Measurements from ENCODE around the gene FAM153A.
"Not testable (repeated sequence)": the region's sequence is repeated elsewhere in the genome, so short reads cannot be mapped to it uniquely, and the experiment has no call there.

The FAM153A gene

GRCh38 chr5:177723831-177724485 lies 58.7 kb downstream of the FAM153A start:
- FAIRE-seq = not testable (repeated sequence)

GRCh38 chr5:177722829-177723228 lies 59.9 kb downstream of the FAM153A start:
- FAIRE-seq = not testable (repeated sequence)

- not testable (repeated sequence) for FAIRE-seq
Measured at GRCh38 chr5:177719989-177720388, 62.7 kb downstream of the FAM153A start.

DNA sequence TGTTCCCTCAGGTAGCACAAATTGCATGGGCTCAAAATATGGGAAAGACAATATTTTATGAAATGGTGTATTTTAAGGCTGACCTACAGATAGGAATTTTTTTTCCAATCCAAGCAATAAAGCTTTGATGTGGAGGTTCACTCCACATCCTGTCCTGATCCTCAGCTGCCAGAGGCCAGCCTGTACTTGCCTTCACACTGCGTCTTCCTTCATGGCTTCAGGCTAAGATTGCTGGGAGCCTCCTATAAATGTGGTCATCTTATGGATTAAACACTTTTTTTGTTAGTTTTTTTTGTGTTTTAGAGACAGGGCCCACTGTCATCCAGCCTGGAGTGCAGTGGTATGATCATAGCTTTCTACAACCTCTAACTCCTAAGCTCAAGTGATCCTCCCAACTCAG lies 67.3 kb downstream of the FAM153A start:
- FAIRE-seq = not testable (repeated sequence)

- not testable (repeated sequence) for FAIRE-seq
Measured at GRCh38 chr5:177696100-177696499, 86.6 kb downstream of the FAM153A start.

GRCh38 chr5:177695356-177695930 lies 87.3 kb downstream of the FAM153A start:
- not testable (repeated sequence) for FAIRE-seq

- FAIRE-seq = not testable (repeated sequence)
Measured at GRCh38 chr5:177694518-177694835, 88.2 kb downstream of the FAM153A start.

GRCh38 chr5:177693671-177694517 lies 88.8 kb downstream of the FAM153A start:
- not testable (repeated sequence) for FAIRE-seq

- not testable (repeated sequence) for FAIRE-seq
Measured at GRCh38 chr5:177692969-177693368, 89.7 kb downstream of the FAM153A start.

DNA sequence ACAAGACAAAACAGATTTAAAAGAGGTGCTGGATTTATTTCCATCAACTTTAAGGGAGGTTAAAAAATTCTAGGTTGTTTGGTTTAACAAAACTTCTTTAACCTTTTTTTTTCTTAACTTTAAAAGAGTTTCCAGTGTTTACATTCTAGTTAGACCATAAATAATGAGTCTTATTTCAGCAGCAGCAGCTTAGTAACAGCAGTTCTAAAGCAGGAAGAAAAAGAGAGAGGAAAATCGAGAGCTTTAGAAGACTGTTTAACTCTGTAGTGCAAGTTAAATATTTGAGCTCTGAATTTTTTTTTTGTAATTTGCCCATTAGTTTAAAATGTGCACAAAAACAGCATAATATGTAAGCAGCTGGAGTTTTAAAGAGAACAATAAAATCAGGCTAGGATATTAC lies 90.2 kb downstream of the FAM153A start:
- FAIRE-seq = not testable (repeated sequence)

DNA sequence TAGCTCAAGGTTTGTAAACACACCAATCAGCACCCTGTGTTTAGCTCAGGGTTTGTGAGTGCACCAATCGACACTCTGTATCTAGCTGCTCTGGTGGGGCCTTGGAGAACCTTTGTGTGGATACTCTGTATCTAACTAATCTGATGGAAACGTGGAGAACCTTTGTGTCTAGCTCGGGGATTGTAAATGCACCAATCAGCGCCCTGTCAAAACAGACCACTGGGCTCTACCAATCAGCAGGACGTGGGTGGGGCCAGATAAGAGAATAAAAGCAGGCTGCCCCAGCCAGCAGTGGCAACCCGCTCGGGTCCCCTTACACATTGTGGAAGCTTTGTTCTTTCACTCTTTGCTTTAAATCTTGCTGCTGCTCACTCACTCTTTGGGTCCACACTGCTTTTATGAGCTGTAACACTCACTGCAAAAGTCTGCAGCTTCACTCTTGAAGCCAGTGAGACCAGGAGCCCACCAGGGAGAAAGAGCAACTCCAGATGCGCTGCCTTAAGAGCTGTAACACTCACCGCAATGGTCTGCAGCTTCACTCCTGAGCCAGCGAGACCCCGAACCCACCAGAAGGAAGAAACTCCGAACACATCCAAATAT lies 93.6 kb downstream of the FAM153A start:
- not testable (repeated sequence) for FAIRE-seq

GRCh38 chr5:177688091-177688490 lies 94.6 kb downstream of the FAM153A start:
- not testable (repeated sequence) for FAIRE-seq

DNA sequence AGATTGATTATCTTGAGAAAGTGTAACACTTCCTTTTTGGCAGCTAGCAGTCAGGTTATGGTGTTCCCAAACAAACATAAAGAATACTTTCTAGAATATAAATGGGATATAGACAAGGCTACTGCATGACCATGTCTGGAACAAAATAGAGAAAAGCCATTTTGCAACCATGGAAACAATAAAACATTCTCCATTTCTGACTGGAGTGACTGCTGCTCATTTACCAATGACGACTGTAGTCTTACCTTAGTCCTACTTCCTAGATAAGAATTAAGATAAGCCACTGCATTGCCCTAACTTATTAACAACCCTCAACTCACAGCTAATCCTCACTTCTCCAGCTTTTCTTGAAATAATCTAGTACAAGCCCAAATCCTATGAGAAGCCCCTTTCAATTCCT lies 100.8 kb downstream of the FAM153A start:
- FAIRE-seq = not testable (repeated sequence)
